ENCODE data around the gene ZC3H6.
"Not testable (repeated sequence)": the region's sequence is repeated elsewhere in the genome, so short reads cannot be mapped to it uniquely, and the experiment has no call there.

ZC3H6 gene

GRCh38 chr2:112277596-112278220 lies 2.3 kb downstream of the ZC3H6 start:
- no peak for DNase-seq (ENCODE audit: low read depth)

DNA sequence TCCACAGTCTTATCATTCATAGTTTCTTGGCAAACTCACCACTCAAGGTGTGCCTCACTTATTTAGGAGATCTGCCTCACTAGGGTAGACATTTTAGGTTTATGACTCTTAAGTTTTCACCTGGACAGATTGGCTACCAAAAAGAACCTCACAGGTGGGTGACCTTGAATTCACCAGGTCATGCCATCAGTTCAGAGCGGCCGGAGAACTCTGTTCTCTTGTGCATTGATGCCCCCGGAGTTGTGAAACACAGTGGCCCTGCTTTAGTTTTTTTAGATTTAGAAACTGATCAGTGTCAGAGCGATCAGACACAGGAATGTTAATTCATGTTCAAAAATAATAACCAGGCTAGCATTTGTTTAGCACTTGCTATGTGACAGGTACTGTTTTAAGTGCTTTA lies 6.7 kb downstream of the ZC3H6 start:
- not testable (repeated sequence) for DNase-seq (ENCODE audit: low read depth)

GRCh38 chr2:112283535-112283934 lies 8.1 kb downstream of the ZC3H6 start:
- not testable (repeated sequence) for DNase-seq (ENCODE audit: low read depth)

DNA sequence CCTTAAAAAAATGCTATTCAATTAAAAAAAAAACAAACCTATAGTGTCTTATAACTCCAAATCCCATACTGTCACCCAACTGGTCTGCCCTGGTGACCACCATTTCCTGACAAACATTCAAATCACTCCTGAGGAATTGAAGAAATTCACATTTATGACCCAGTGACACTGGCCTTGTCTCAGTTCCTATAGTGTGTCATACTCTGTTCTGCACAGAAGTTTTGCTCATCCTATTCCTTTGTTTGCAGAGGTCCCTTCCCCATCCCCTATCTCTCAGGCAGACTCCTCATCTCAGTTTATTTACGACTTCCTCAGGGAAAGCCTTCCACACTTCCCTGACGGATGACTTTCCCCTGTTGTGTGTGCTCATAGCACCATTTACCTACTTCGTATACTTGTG lies 14.7 kb downstream of the ZC3H6 start:
- no peak for DNase-seq (ENCODE audit: low read depth)

- DNase-seq (ENCODE audit: low read depth) = no peak
These were observed 15.3 kb downstream of the ZC3H6 start for GRCh38 chr2:112290648-112291047.

GRCh38 chr2:112293636-112294401 lies 18.4 kb downstream of the ZC3H6 start:
- no peak for DNase-seq (ENCODE audit: low read depth)

- no peak for DNase-seq (ENCODE audit: low read depth)
These were observed 20.1 kb downstream of the ZC3H6 start for GRCh38 chr2:112295407-112296078.

DNA sequence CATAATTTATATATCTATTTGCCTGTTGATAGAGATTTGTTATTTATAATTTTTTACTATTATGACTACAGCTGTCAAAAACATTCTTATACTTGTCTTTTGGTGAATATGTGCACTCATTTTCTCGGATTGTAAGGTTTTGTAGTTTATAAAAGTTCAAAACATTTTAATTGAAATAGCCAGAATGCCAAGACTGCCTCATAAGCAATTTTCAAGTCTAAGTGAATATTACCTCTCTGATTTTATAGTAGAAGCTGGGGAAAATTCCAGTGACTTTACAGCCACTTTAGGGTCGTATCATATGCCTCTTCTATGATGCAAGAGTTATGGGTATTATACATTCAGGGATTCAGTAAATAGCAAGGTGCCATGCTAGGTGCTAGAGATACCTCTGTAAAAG lies 21.0 kb downstream of the ZC3H6 start:
- DNase-seq (ENCODE audit: low read depth) = no peak

- DNase-seq (ENCODE audit: low read depth) = no peak
These were observed 25.8 kb downstream of the ZC3H6 start for GRCh38 chr2:112301171-112301584.

DNA sequence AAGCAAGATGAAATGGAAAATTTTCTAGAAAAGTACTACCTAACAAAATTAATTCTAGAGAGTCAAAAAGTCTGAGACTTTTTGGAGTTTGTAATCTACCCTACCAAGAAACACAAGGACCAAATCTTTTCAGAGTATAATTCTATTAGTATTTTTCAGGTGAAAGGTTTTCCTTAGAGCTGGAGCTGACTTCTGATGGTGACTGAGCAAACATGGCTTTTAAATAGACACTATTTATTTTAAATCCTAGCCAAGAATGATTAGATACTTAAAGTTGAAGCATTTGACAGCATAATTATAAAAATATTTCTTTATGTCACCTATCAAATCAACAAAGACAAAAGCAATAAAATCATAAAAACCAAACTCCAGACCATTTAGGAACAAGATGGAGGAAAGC lies 26.6 kb downstream of the ZC3H6 start:
- DNase-seq (ENCODE audit: low read depth) = no peak

GRCh38 chr2:112304298-112304941 lies 29.0 kb downstream of the ZC3H6 start:
- DNase-seq (ENCODE audit: low read depth) = no peak

DNA sequence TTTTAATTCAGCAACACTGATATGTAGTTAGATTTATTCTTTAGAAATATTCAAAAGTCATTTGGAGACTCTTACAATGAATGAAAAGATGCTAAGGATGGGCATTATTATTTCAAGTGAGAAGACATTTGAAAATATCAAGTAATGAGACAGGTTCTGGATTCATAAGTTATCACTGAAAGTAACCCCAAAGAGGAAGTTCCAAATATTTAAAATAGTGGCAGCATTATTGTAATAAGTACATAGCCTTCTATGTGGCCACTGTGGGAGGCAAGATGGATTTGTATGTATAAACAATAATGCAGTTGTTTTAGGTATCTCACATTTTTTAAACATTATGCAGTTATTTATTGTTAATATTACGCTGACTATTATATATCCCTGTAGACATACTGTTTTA lies 29.7 kb downstream of the ZC3H6 start:
- no peak for DNase-seq (ENCODE audit: low read depth)

- no peak for DNase-seq (ENCODE audit: low read depth)
These were observed 35.5 kb downstream of the ZC3H6 start for GRCh38 chr2:112310906-112311305.

GRCh38 chr2:112311932-112312331 lies 36.5 kb downstream of the ZC3H6 start:
- DNase-seq (ENCODE audit: low read depth) = no peak

- no peak for DNase-seq (ENCODE audit: low read depth)
These were observed 37.4 kb downstream of the ZC3H6 start for GRCh38 chr2:112312821-112313220.

DNA sequence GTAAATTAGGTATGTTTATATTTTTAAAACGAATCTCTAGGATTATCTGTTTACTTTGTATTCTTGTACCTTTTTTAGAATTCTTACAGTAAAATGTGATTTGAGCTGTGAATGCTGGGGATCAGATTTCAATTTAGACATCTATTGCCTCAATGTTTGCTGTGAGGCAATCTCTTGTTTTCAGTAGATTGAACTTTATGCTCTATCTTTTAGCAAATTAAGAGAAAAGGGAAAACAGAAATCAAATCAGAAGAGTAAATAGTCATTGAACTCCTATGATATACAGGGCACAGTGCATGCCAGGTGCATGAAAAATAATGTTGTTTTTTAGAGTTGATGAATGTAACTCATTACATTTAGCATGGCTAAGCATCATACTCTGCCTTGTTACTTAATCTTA lies 39.5 kb downstream of the ZC3H6 start:
- no peak for DNase-seq (ENCODE audit: low read depth)

DNA sequence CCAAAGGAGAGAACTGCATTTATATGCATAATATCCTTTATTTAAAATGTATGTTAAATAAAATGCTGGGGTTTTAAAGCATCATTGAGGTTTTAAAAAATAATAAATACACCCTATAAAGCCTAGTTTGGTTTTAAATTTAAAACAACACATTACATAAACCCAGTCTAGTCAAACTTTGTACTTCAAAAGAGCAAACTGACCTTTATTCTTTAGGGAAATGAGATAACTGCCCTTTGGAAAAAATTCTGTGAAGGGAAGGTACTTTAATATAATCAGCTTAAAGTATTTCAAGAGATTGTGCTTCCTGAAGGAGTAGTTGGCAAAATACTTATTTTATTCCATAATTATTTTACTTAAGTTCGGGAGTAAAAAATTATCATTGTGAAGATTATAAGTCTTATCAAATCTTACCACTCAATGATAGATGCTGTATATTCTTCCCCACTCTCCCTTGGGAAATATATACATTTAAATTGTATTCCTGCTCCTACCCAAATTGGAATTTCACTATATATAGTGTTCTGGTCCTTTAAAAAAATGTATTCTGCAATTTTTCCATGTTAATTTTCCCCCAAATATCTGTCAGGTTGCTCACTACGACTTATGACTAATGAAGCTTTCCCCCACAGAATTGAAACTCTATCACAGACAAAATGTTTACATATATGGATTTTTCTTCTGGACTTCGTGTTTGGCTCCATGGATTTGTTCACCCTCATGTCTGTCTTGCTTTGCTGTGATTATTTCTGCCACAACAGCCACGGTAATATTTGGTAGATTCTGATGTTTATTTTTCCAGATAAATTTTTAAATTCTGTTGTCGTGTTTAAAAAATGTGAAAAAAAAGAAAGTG lies 42.1 kb downstream of the ZC3H6 start:
- DNase-seq (ENCODE audit: low read depth) = no peak

DNA sequence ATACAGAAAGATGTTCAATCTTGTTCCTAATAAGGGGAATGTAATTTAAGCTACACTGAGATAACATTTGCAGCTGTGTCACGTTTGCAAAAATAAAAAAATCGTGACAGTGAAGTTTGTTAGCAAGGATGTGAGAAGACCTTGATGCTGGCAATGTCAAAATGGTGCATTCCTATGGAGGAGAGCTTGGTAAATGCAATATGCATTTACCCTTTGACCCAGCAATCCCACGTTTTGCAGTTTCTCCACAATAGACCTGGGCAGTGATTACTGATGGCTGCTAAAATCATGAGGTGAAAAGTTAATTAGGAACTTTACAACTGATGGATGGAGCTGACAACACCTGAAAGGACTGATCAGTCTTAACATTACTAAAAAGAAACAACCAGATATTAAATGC lies 43.1 kb downstream of the ZC3H6 start:
- DNase-seq (ENCODE audit: low read depth) = no peak

DNA sequence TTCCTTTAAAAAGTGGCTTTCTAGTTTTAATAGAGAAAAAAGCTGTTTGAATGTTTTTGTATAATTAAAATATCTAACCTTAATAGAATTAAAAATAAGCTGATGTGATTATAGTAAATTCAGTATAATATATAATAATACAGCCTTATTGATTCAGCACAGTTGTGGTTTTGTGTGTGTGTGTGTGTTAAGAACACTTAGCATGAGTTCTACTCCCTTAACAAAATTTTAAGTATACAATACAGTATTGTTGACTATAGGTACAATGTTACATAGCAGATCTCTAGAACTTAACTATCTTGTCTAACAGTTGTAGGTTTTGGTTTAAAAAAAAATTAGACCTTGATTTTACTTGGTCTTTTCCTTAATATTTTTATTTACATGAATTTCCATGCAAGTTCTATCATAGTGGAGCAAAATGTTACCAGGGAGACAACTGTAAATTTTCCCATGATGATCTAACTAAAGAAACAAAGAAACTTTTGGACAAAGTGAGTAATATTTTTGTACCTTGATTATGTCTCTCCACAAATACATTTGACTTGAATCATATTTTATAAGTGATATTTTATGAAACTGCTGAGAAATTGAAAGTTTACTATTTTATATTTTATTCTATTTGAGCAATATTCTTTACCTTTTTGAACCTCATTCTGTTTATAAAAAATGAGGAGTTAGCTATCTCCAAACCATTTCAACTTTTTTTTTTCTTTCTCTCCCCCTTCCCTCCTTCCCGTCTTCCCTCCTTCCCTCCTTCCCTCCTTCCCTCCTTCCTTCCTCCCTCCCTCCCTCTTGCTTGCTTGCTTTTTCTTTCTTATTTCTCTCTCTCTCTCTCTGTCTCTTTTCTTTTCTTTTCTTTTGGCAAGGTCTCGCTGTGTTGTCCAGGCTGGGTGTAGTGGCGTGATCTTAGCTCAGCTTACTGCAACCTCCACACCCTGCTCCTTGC lies 46.3 kb downstream of the ZC3H6 start:
- no peak for DNase-seq (ENCODE audit: low read depth)

- no peak for DNase-seq (ENCODE audit: low read depth)
These were observed 47.5 kb downstream of the ZC3H6 start for GRCh38 chr2:112322919-112323318.

Measured in GM04504 (cell line).